MM.1S (cell line): Measurements from ENCODE around the gene NELFA.

Experiments
- CTCF ChIP-seq: fragments of 300-600 bp; sonication (generic); IDR thresholded peaks from 2 replicates; pipeline ENCODE4 v1.5.1; 2016; ENCODE audit warnings: antibody characterized with exemption, low read length, mixed read lengths
- EZH2 ChIP-seq: fragments of 300-600 bp; sonication (generic); optimal IDR thresholded peaks from 2 replicates; pipeline ENCODE3; 2017; ENCODE audit warnings: low read depth, mild to moderate bottlenecking, antibody characterized with exemption, low read length, mixed read lengths
- EZH2phosphoT487 ChIP-seq: fragments of 300-600 bp; sonication (generic); IDR thresholded peaks from 2 replicates; pipeline ENCODE4 v1.6.1; 2018; ENCODE audit warnings: antibody characterized with exemption, low read length

- TF ChIP-seq CTCF = no peak
- no peak for TF ChIP-seq EZH2
- TF ChIP-seq EZH2phosphoT487 = no peak
These were observed 968 bp upstream of the NELFA start for GRCh38 chr4:2009651-2010233.
